A673 (cell line): ENCODE results near the gene RUNDC3A. TPM values are rescaled to one million over a fixed set of nuclear protein-coding genes. Genes with fewer than 3 reads are reported as not detected.
A peak's percentile ranks its signal among the peaks of the same experiment; 100 is the strongest.

Source experiments
- BruUV-seq: library from RNA; stranded (reverse); fragments of 400-500 nt; replicated peaks from 2 replicates; lab custom pipeline; 2021; lab: Mats Ljungman, UMichigan
- CTCF ChIA-PET: fragments of 300-600 bp; sonication (Branson Sonifier 250); formaldehyde crosslinking; loops from one replicate; lab custom pipeline; 2022; ENCODE audit warnings: antibody characterized with exemption; lab: Charles Lee
- POLR2A ChIA-PET: fragments of 300-600 bp; sonication (Branson Sonifier 250); formaldehyde crosslinking; loops from one replicate; lab custom pipeline; 2022; ENCODE audit warnings: antibody characterized with exemption; ENCODE audit not compliant: low non-redundant PET; lab: Charles Lee
- DNase-seq: peaks from one replicate; pipeline ENCODE4 v3.0.0-alpha.2; 2015; ENCODE audit warnings: low spot score
- H3K27ac ChIP-seq: fragments of 200-600 bp; sonication (generic); 2 replicates; pipeline ENCODE4 v1.5.1; 2016; ENCODE audit warnings: mixed run types, low read depth, mild to moderate bottlenecking, mixed read lengths, antibody characterized with exemption, low read length; ENCODE audit not compliant: poor library complexity, severe bottlenecking
- H3K27me3 ChIP-seq: fragments of 200-600 bp; sonication (generic); replicated peaks from 2 replicates; pipeline ENCODE4 v1.6.1; 2017; ENCODE audit warnings: mixed run types, low read depth, mild to moderate bottlenecking, mixed read lengths, antibody characterized with exemption, low read length; ENCODE audit not compliant: insufficient read depth, poor library complexity
- H3K36me3 ChIP-seq: fragments of 200-600 bp; sonication (generic); 2 replicates; pipeline ENCODE4 v1.6.1; 2016; ENCODE audit warnings: mixed run types, mild to moderate bottlenecking, mixed read lengths, antibody characterized with exemption, low read length; ENCODE audit not compliant: insufficient read depth, poor library complexity, severe bottlenecking
- H3K4me1 ChIP-seq: fragments of 200-600 bp; sonication (generic); 2 replicates; pipeline ENCODE4 v1.6.1; 2017; ENCODE audit warnings: mixed run types, mild to moderate bottlenecking, mixed read lengths, antibody characterized with exemption, low read length; ENCODE audit not compliant: insufficient read depth, poor library complexity, severe bottlenecking
- H3K4me3 ChIP-seq: fragments of 200-600 bp; sonication (generic); 2 replicates; pipeline ENCODE4 v1.5.1; 2016; ENCODE audit warnings: low read depth, mixed run types, mild to moderate bottlenecking, mixed read lengths, low read length; ENCODE audit not compliant: poor library complexity, severe bottlenecking
- H3K9me3 ChIP-seq: fragments of 200-600 bp; sonication (generic); 2 replicates; pipeline ENCODE4 v1.6.1; 2016; ENCODE audit warnings: mixed run types, low read depth, mild to moderate bottlenecking, mixed read lengths, antibody characterized with exemption, low read length; ENCODE audit not compliant: poor library complexity, severe bottlenecking
- CTCF ChIP-seq: fragments of 300-800, 200-600 bp; sonication (generic); conservative IDR thresholded peaks from 2 replicates; pipeline ENCODE4 v1.5.1; 2017; ENCODE audit warnings: low read depth, mild to moderate bottlenecking, antibody characterized with exemption, low read length, moderate library complexity, mixed read lengths
- EZH2 ChIP-seq: fragments of 200-600 bp; sonication (generic); IDR thresholded peaks from 2 replicates; pipeline ENCODE4 v1.6.1; 2017; ENCODE audit warnings: borderline replicate concordance, low read depth, mild to moderate bottlenecking, mixed read lengths, antibody characterized with exemption, low read length; ENCODE audit not compliant: poor library complexity, severe bottlenecking
- intact Hi-C: fragments of 100-400 bp; cut with micrococcal nuclease; formaldehyde crosslinking; loops from one replicate; pipeline ENCODE4 v1.10.0; 2022; ENCODE audit not compliant: unreplicated experiment
- total RNA-seq: library from RNA; stranded (reverse); gene quantifications from 2 replicates; pipeline ENCODE4 v1.2.3, GENCODE V29; 2021

The RUNDC3A gene
- total RNA-seq, 1 experiment from 2014 or later = 0.56 TPM

DNA sequence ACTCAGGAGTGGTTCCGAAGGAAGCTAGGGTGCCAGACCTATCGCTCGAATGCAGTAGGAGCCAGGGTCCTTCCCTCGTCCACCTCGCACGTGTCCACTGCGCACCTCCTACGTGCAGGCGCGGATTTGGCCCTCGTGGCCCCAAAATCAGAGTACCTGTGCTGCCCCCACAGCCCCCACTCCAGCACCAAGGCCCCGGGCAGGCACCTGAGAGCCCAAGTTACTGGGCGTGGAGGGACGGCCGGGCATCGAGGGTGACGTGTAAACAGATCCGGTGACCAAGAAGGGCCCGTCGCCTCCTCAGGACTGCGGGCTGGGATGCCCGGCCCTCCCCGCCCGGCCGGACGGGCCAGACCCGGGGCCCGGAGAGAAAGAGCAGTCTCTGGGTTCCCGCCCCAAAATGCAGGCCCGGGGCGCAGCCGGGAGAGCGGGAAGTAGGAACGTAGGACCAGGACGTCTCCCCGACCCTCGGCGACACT lies 15.7 kb downstream of the RUNDC3A start:
- POLR2A ChIA-PET = no interaction called here
- Histone ChIP-seq H3K4me3 (peak overlapping the region; percentile 67), H3K36me3 (no peaks in the 10 kb centered on the region), H3K4me1 (no peaks in the 10 kb centered on the region), H3K27ac (peak overlapping the region; percentile 75), H3K27me3 (no peaks in the 10 kb centered on the region), H3K9me3 (no peaks in the 10 kb centered on the region)
- no peak for TF ChIP-seq CTCF
- TF ChIP-seq EZH2 = no peak
- BruUV-seq = no TSS peak
- CTCF ChIA-PET = no interaction called here
- intact Hi-C loops = no loop called here
- DNase-seq = no peak

GRCh38 chr17:44324571-44325275 lies 16.3 kb downstream of the RUNDC3A start, which contains the start of gene SLC25A39:
Gene SLC25A39, minus strand, starts transcription at chr17:44324823. Its CDS starts 1,261 bp downstream, at chr17:44323562.
- ChIA-PET POLR2A (no interaction called here), CTCF (no interaction called here)
- Histone ChIP-seq H3K36me3 (no peaks in the 10 kb centered on the region), H3K4me3 (peak within 1 kb of the TSS; percentile 67), H3K27me3 (no peaks in the 10 kb centered on the region), H3K27ac (peak within 1 kb of the TSS; percentile 75), H3K4me1 (no peaks in the 10 kb centered on the region), H3K9me3 (no peaks in the 10 kb centered on the region)
- TF ChIP-seq EZH2 (no peak), CTCF (no peak)
- no TSS peak for BruUV-seq
- DNase-seq = peak; percentile 85
- intact Hi-C loops = loop anchor here (5.0 kb wide), 1 partner anchor 102 kb away; no protein-coding TSS in a partner anchor

DNA sequence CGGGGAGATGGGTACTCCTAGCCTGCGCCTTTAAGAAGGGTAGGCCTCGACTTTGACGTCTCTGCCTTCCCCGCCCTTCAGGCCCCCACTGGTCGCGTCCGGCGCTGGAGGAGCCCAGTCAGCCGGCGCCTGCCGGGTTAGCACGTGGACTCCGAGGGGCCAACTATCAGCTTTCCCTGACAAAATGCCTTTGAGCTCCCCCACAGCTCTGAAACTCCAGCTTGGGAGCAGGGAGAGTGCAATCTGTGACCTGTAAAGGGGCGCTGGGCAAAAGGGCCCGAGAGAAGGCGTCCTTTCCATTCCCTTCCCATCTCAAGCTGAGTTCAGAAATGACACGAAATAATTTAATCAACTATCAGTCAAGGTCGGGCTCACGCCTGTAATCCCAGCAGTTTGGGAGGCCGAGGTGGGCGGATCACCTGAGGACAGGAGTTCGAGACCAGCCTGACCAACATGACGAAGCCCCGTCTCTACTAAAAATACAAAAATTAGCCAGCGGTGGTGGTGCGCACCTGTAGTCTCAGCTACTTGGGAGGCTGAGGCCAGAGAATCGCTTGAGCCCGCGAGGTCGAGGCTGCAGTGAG lies 18.6 kb downstream of the RUNDC3A start:
- Histone ChIP-seq H3K36me3 (no peaks in the 10 kb centered on the region), H3K9me3 (no peaks in the 10 kb centered on the region), H3K4me3 (no peak overlapping the region), H3K27ac (no peak overlapping the region), H3K27me3 (no peaks in the 10 kb centered on the region), H3K4me1 (no peaks in the 10 kb centered on the region)
- CTCF ChIA-PET = interaction anchor here (0.5 kb wide), 1 partner anchor 105 kb away, joined by 3 read pairs; no protein-coding TSS in a partner anchor
- BruUV-seq = no TSS peak
- DNase-seq = peak; percentile 95
- TF ChIP-seq CTCF = no peak
- no peak for TF ChIP-seq EZH2
- intact Hi-C loops = loop anchor here (5.0 kb wide), 1 partner anchor 105 kb away; no protein-coding TSS in a partner anchor
- POLR2A ChIA-PET = no interaction called here
